ENCODE data around the gene LGALS3BP. TPM values are rescaled to one million over a fixed set of nuclear protein-coding genes. Genes with fewer than 3 reads are reported as not detected.

LGALS3BP gene
- total and polyA plus RNA-seq, 2 of the 8 experiments (the other 6 are each of a cell fraction or from before 2014, with no cell fraction given), result 56.1 to 61.6 TPM

DNA sequence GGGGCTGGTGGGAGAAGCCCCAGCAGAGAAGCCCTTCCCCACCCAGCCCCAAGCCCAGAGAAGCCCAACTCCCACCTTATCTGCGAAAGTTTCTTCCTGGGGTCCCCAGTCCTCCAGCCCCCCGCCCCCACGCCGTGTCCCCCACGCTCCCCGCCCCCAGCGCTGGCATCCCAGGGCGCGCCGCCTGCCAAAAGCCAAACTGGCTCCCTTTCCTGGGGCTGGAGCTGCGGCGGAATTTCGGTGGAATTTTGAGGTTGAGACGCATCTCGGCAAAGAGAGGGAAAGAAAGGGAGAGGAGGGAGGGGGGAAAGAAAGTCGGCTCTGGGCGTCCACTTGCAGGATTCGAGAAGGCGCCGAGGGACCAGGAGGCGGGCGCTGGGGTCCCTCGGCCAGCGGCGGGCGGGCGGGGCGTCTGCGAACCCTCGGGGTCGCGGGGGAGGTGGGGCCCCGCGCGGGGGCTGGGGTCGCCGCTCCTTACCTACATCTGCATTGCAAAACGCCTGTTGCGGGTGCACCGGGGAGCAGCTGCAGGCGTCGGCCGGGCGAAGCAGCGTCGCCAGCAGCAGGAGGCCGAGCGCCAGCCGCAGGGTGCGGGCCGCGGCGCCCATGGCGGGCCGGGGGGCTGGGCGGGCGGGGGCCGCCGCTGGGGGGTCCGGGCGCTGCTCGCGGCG, 55.1 kb downstream of the LGALS3BP start (continued):
- TF ChIP-seq ASH2L (IDR thresholded peaks at IDR 0.05; ENCODE audit: low read length), result no peak
- TF ChIP-seq CTBP2 (IDR thresholded peaks at IDR 0.05; ENCODE audit: borderline replicate concordance, insufficient read depth, insufficient read length, low read length), result no peak
- TF ChIP-seq TAF1 (IDR thresholded peaks at IDR 0.05; ENCODE audit: low read depth, low read length), result peak; percentile 59; the same call in 1 of the 2 replicates
- TF ChIP-seq, protein P1, sequence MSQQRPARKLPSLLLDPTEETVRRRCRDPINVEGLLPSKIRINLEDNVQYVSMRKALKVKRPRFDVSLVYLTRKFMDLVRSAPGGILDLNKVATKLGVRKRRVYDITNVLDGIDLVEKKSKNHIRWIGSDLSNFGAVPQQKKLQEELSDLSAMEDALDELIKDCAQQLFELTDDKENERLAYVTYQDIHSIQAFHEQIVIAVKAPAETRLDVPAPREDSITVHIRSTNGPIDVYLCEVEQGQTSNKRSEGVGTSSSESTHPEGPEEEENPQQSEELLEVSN (IDR thresholded peaks at IDR 0.05), result 0 out of 2 replicates have a peak, but pooled peaks have one; percentile 37
- no peak for TF ChIP-seq KDM1A (IDR thresholded peaks at IDR 0.05; ENCODE audit: borderline replicate concordance, low read length)
- TF ChIP-seq NRF1 (IDR thresholded peaks at IDR 0.05; ENCODE audit: low read depth, low read length), result no peak

Data from H1 (cell line).